ENCODE data around the gene MBIP. TPM values are rescaled to one million over a fixed set of nuclear protein-coding genes. Genes with fewer than 3 reads are reported as not detected.

MBIP gene, protein sequence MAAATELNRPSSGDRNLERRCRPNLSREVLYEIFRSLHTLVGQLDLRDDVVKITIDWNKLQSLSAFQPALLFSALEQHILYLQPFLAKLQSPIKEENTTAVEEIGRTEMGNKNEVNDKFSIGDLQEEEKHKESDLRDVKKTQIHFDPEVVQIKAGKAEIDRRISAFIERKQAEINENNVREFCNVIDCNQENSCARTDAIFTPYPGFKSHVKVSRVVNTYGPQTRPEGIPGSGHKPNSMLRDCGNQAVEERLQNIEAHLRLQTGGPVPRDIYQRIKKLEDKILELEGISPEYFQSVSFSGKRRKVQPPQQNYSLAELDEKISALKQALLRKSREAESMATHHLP
- polyA plus RNA-seq: 29.4 TPM
- long read RNA-seq, donor 1, transcript MBIP-203 (9 exons, 1,648 nt): major isoform, 7 of 11 reads
- long read RNA-seq, donor 1, partial matches to known transcripts: 0 of 11 reads
- long read RNA-seq, donor 1, other reads (novel, unspliced or antisense): 0 of 11 reads
- long read RNA-seq, donor 2, transcript MBIP-203 (9 exons, 1,648 nt): major isoform, 8 of 12 reads
- long read RNA-seq, donor 2, partial matches to known transcripts: 0 of 12 reads
- long read RNA-seq, donor 2, other reads (novel, unspliced or antisense): 0 of 12 reads
- long read RNA-seq, donor 3: 0 reads
- long read RNA-seq, donor 4, partial matches to known transcripts: 0 of 4 reads
- long read RNA-seq, donor 4, other reads (novel, unspliced or antisense): 0 of 4 reads
- long read RNA-seq, donor 5, transcript MBIP-203 (9 exons, 1,648 nt): major isoform, 8 of 16 reads
- long read RNA-seq, donor 5, partial matches to known transcripts: 0 of 16 reads
- long read RNA-seq, donor 5, other reads (novel, unspliced or antisense): 0 of 16 reads
- long read RNA-seq, donor 6, transcript MBIP-203 (9 exons, 1,648 nt): major isoform, 8 of 14 reads
- long read RNA-seq, donor 6, partial matches to known transcripts: 0 of 14 reads
- long read RNA-seq, donor 6, other reads (novel, unspliced or antisense): 0 of 14 reads
- long read RNA-seq, donor 7, transcript MBIP-203 (9 exons, 1,648 nt): major isoform, 5 of 8 reads
- long read RNA-seq, donor 7, partial matches to known transcripts: 0 of 8 reads
- long read RNA-seq, donor 7, other reads (novel, unspliced or antisense): 0 of 8 reads
- long read RNA-seq, donor 8, transcript MBIP-203 (9 exons, 1,648 nt): major isoform, 19 of 22 reads
- long read RNA-seq, donor 8, partial matches to known transcripts: 0 of 22 reads
- long read RNA-seq, donor 8, other reads (novel, unspliced or antisense): 0 of 22 reads
- long read RNA-seq, donor 9, transcript MBIP-203 (9 exons, 1,648 nt): major isoform, 9 of 11 reads
- long read RNA-seq, donor 9, partial matches to known transcripts: 0 of 11 reads
- long read RNA-seq, donor 9, other reads (novel, unspliced or antisense): 0 of 11 reads
- long read RNA-seq, donor 10, transcript MBIP-203 (9 exons, 1,648 nt): major isoform, 10 of 14 reads
- long read RNA-seq, donor 10, partial matches to known transcripts: 0 of 14 reads
- long read RNA-seq, donor 10, other reads (novel, unspliced or antisense): 0 of 14 reads
- long read RNA-seq, donor 11, transcript MBIP-203 (9 exons, 1,648 nt): major isoform, 7 of 14 reads
- long read RNA-seq, donor 11, partial matches to known transcripts: 0 of 14 reads
- long read RNA-seq, donor 11, other reads (novel, unspliced or antisense): 0 of 14 reads

DNA sequence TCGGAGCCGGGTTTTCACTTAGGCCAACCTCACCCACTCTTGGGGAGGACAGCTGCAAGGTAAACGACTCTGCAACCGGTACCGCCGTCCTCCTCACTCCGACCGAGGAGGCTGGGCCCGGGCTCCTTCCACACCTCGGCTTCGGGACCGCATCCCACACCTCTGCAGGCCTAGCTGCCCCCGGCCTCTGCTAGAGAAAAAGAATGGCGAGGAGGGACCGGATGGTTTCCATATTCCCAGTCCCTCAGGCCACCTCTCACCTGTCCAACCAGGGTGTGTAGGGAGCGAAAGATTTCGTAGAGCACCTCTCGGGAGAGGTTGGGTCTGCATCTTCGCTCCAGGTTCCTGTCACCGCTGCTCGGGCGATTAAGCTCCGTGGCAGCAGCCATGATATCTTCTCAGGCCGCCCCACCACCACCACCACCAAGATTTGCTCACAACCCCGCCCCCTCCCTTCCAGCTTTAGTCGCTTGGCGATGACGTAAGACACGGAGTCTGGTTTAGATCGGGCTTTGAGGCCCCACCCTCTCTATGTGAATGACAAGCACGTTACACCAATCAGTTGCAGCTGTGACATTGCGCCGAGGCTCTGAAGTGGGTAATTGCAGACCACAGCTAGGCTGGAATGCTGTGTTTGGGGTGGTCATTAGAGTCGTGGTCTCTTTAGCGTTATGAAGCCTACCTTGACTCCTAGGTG is at the start of gene MBIP:
MBIP (minus strand) TSS at position 438 of the 697 bp plus-strand sequence; CDS start at position 389, 49 bp downstream.
- Histone ChIP-seq H3K4me3 (ENCODE audit: low read length) (peak within 1 kb of the TSS; percentile 96), H3K9me3 (ENCODE audit: control insufficient read depth, low read depth, low read length) (no peaks in the 10 kb centered on the region), H3K27me3 (ENCODE audit: control insufficient read depth, insufficient read depth, low read length) (peaks cover 5% of the 10 kb centered on the region), H3K27ac (ENCODE audit: low read length) (peak within 1 kb of the TSS; percentile 95), H3K4me1 (ENCODE audit: control insufficient read depth, insufficient read depth, low read length) (peaks cover 3% of the 10 kb centered on the region), H3K36me3 (ENCODE audit: control insufficient read depth, insufficient read depth, low read length) (no peaks in the 10 kb centered on the region)
- no CpG with 5 or more reads among the region's 35 CpGs for WGBS (ENCODE audit: insufficient coverage, low lambda C conversion rate)
- DNase-seq: peak; percentile 95 to 97

DNA sequence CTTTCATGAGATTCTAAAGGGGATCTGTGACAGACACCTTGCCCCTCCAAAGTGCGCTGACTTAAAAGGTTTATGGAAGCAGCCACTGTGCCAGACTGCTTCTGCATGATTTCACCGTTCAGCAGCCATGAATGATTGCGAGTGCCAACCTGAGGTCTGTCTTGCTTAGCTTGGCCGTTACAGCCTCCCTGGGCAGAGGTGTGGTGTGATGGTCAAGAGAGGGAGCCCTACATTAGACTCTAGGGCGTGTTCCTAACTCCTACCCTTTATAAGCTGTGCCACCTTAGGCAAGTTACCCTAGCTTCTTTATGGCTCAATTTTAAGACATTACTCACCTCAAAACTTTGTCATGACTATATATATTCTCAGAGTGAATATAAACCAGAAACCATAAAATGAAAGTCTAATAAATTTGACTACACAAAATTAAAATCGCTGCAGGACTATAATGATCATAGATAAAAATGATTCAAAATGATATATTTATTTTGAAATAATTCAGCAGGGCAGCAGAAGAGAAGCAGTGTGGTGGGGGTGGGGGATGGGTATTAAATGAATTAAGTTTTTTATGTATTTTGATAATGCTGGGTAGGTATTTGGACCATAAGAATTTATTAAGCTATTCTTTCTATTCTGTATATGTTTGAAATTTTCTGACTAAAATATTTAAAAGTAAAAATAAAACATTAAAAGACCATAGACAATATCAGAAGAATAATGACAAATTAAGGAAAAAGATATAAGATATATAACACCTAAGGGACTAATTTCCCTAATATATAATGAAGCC is 47.7 kb upstream of the MBIP start:
- H3K36me3 ChIP-seq (ENCODE audit: control insufficient read depth, insufficient read depth, low read length): no peaks in the 10 kb centered on the region
- H3K4me3 ChIP-seq (ENCODE audit: low read length): no peak overlapping the region
- H3K27ac ChIP-seq (ENCODE audit: low read length): no peak overlapping the region
- no peaks in the 10 kb centered on the region for H3K4me1 ChIP-seq (ENCODE audit: control insufficient read depth, insufficient read depth, low read length)
- H3K27me3 ChIP-seq (ENCODE audit: control insufficient read depth, insufficient read depth, low read length): peaks cover 3% of the 10 kb centered on the region
- 82% methylated on average over 1 of the region's 6 CpGs for WGBS (ENCODE audit: insufficient coverage, low lambda C conversion rate)
- DNase-seq: no peak
- no peaks in the 10 kb centered on the region for H3K9me3 ChIP-seq (ENCODE audit: control insufficient read depth, low read depth, low read length)

DNA sequence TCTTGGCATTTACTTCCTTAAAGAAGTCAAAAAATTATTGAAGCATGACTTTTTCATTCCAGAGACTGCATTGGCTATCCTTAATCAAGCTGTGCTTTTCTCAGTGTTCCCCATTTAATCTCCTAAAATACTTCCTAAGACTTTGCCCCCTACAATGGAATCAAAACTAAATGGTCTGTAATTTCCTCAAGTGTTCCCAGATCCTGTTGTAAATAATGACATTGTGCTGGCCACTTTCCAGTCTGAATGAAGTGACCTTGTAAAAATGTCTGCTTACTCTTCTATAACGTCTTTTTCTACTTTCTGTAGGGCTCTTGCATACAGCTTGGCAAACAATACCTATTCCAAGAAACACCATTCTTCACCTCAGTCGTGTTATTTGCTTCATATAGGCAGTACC is 45.3 kb upstream of the MBIP start:
- H3K4me3 ChIP-seq (ENCODE audit: low read length): no peak overlapping the region
- no peak overlapping the region for H3K27ac ChIP-seq (ENCODE audit: low read length)
- WGBS (ENCODE audit: insufficient coverage, low lambda C conversion rate): no CpG with 5 or more reads among the region's 2 CpGs
- H3K27me3 ChIP-seq (ENCODE audit: control insufficient read depth, insufficient read depth, low read length): peaks cover 3% of the 10 kb centered on the region
- DNase-seq: no peak
- H3K36me3 ChIP-seq (ENCODE audit: control insufficient read depth, insufficient read depth, low read length): no peaks in the 10 kb centered on the region
- no peaks in the 10 kb centered on the region for H3K4me1 ChIP-seq (ENCODE audit: control insufficient read depth, insufficient read depth, low read length)
- H3K9me3 ChIP-seq (ENCODE audit: control insufficient read depth, low read depth, low read length): no peaks in the 10 kb centered on the region

DNA sequence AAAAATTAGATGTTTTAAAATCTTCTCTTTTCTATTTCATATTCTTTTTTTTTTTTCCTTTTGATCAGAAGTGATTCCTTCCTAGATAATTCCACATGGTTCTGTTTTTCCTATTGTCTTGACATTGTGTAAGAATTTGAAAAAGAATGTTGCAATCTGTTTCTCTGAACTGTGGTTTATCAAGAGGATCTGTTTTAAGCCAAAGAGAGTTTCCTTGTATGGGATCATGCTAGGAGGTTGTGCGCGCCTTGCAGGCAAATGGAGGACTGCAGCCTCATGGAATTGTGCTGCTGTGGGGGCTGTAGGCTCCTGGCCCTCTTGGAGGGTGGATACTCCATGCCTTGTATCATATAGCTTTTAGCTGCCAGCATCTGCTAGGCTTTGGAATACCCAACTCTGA is 43.3 kb upstream of the MBIP start:
- Histone ChIP-seq H3K9me3 (ENCODE audit: control insufficient read depth, low read depth, low read length) (no peaks in the 10 kb centered on the region), H3K27me3 (ENCODE audit: control insufficient read depth, insufficient read depth, low read length) (peaks cover 3% of the 10 kb centered on the region), H3K4me3 (ENCODE audit: low read length) (no peak overlapping the region), H3K36me3 (ENCODE audit: control insufficient read depth, insufficient read depth, low read length) (no peaks in the 10 kb centered on the region), H3K27ac (ENCODE audit: low read length) (no peak overlapping the region), H3K4me1 (ENCODE audit: control insufficient read depth, insufficient read depth, low read length) (no peaks in the 10 kb centered on the region)
- no CpG with 5 or more reads among the region's 2 CpGs for WGBS (ENCODE audit: insufficient coverage, low lambda C conversion rate)
- DNase-seq: no peak

DNA sequence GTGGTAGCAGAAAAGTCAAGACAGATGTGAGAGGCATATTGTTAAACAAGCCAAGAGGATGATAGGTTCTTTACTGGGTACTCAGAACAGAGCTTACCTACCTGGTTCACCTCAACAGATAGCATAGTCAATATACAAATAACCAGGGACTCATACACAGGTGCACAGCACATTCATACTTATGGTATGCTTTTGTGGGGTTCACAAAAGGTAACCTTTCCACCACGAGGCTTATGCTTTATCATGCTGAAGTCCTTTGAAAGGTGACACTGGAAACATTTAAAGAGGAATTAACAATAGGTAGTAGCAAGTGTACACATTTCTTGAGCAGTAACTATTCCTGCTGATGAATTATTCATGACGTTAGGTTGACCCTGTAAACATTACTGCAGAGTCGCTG is 42.2 kb upstream of the MBIP start:
- peaks cover 3% of the 10 kb centered on the region for H3K27me3 ChIP-seq (ENCODE audit: control insufficient read depth, insufficient read depth, low read length)
- no peak overlapping the region for H3K4me3 ChIP-seq (ENCODE audit: low read length)
- H3K27ac ChIP-seq (ENCODE audit: low read length): no peak overlapping the region
- 40% methylated on average over 1 of the region's 3 CpGs for WGBS (ENCODE audit: insufficient coverage, low lambda C conversion rate)
- H3K36me3 ChIP-seq (ENCODE audit: control insufficient read depth, insufficient read depth, low read length): no peaks in the 10 kb centered on the region
- H3K4me1 ChIP-seq (ENCODE audit: control insufficient read depth, insufficient read depth, low read length): no peaks in the 10 kb centered on the region
- H3K9me3 ChIP-seq (ENCODE audit: control insufficient read depth, low read depth, low read length): no peaks in the 10 kb centered on the region
- DNase-seq: no peak

DNA sequence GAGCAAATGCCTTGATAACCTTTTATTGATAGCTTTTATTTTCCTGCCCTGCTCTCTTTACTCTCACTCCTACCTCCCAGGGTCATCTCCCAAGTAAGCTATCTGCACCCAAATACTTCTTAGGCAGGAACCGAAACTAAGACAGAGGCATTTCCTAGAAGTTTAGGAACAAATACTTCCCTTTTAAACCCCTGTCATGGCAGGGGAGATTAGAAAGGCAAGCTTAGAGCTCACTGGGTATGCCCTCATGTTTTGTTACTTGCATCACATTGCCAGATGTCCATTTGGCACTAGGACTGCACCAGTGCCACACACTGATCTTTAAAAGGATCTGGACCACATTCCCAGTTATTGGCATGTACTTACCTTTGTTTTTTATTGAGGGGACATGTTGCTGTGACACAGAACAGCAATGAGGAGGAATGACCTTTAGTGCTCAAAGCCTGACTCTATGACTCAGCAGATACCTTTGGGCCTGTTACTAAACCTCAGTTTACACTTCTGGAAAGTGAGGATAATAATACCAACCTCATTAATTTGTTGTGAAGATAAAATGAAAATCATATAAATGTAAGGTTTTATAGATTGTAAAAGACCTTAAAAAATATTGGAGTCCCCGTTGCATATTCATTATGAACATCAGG is 40.9 kb upstream of the MBIP start:
- Histone ChIP-seq H3K27ac (ENCODE audit: low read length) (no peak overlapping the region), H3K27me3 (ENCODE audit: control insufficient read depth, insufficient read depth, low read length) (peaks cover 3% of the 10 kb centered on the region), H3K9me3 (ENCODE audit: control insufficient read depth, low read depth, low read length) (no peaks in the 10 kb centered on the region), H3K36me3 (ENCODE audit: control insufficient read depth, insufficient read depth, low read length) (no peaks in the 10 kb centered on the region), H3K4me3 (ENCODE audit: low read length) (no peak overlapping the region), H3K4me1 (ENCODE audit: control insufficient read depth, insufficient read depth, low read length) (no peaks in the 10 kb centered on the region)
- WGBS (ENCODE audit: insufficient coverage, low lambda C conversion rate): 78% methylated on average over 1 of the region's 2 CpGs
- DNase-seq: peak in 1 of 2 donors; percentile 4

DNA sequence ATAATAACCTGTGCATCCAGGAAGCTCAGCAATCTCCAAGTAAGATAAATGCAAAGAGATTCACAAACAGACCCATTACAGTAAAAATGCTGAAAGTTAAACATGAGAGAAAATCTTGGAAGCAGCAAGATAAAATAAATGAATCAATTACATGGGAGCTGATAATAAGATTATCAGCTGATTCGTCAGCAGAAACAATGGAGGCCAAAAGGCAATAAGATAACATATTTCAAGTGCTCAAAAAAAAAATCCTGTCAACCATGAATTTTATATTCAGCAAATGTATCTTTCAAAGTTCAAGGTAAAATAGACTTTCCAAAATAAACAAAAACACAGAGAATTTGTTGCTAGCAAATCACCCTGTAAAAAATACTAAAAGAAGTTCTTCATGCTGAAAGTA is 36.4 kb upstream of the MBIP start:
- Histone ChIP-seq H3K27ac (ENCODE audit: low read length) (no peak overlapping the region), H3K4me1 (ENCODE audit: control insufficient read depth, insufficient read depth, low read length) (no peaks in the 10 kb centered on the region), H3K9me3 (ENCODE audit: control insufficient read depth, low read depth, low read length) (no peaks in the 10 kb centered on the region), H3K4me3 (ENCODE audit: low read length) (no peak overlapping the region), H3K27me3 (ENCODE audit: control insufficient read depth, insufficient read depth, low read length) (no peaks in the 10 kb centered on the region), H3K36me3 (ENCODE audit: control insufficient read depth, insufficient read depth, low read length) (no peaks in the 10 kb centered on the region)
- no peak for DNase-seq
- WGBS (ENCODE audit: insufficient coverage, low lambda C conversion rate): 100% methylated on average over 1 of the region's 1 CpG

DNA sequence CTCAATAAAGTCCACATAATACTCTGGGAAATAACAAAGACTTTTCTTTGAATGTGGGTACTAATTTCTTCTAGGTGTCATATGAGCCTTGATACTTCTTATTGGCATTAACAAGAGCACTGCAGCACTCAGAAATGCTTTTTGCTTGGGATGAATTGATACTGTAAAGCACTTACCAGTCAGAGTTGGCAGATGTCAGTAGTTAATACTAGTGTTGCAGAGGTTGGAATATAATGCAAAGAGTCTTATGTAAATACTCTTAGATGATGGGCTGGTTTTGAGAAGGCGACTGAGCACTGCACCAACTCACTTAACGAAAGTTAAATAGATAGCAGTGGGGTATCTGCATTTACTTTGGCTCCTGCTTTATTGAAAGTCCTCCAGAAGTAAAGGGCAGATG is 25.6 kb upstream of the MBIP start:
- DNase-seq: no peak
- H3K36me3 ChIP-seq (ENCODE audit: control insufficient read depth, insufficient read depth, low read length): no peaks in the 10 kb centered on the region
- WGBS (ENCODE audit: insufficient coverage, low lambda C conversion rate): 37% methylated on average over 2 of the region's 2 CpGs
- no peaks in the 10 kb centered on the region for H3K9me3 ChIP-seq (ENCODE audit: control insufficient read depth, low read depth, low read length)
- H3K4me3 ChIP-seq (ENCODE audit: low read length): no peak overlapping the region
- H3K4me1 ChIP-seq (ENCODE audit: control insufficient read depth, insufficient read depth, low read length): no peaks in the 10 kb centered on the region
- H3K27ac ChIP-seq (ENCODE audit: low read length): no peak overlapping the region
- no peaks in the 10 kb centered on the region for H3K27me3 ChIP-seq (ENCODE audit: control insufficient read depth, insufficient read depth, low read length)
